WTC11 (cell line): ENCODE data around the gene WNT3. TPM values are rescaled to one million over a fixed set of nuclear protein-coding genes. Genes with fewer than 3 reads are reported as not detected.
A peak's percentile ranks its signal among the peaks of the same experiment; 100 is the strongest.

ENCODE experiments used
- ATAC-seq: fragments of 200-7000 bp; cut with Tn5 transposase; 2 replicates; pipeline ENCODE4 v1.10.0; 2021; ENCODE audit warnings: mild to moderate bottlenecking, moderate library complexity
- CTCF ChIA-PET: fragments of 300-600 bp; sonication (Branson Sonifier 250); formaldehyde crosslinking; loops from one replicate; lab custom pipeline; 2021; ENCODE audit warnings: antibody characterized with exemption; lab: Charles Lee
- POLR2A ChIA-PET: fragments of 350-600 bp; sonication (Branson Sonifier 250); formaldehyde crosslinking; loops from one replicate; lab custom pipeline; 2021; ENCODE audit warnings: antibody characterized with exemption; lab: Charles Lee
- DNase-seq: peaks from one replicate; pipeline ENCODE4 v3.0.0; 2021; ENCODE audit warnings: low spot score
- H3K27ac Mint-ChIP-seq: 2 replicates; pipeline ENCODE4 v1.8.0; 2021; ENCODE audit warnings: mixed read lengths
- H3K27me3 Mint-ChIP-seq: 2 replicates; pipeline ENCODE4 v1.8.0; 2021; ENCODE audit warnings: low read depth, mild to moderate bottlenecking, moderate library complexity, mixed read lengths
- H3K36me3 Mint-ChIP-seq: 2 replicates; pipeline ENCODE4 v1.8.0; 2021; ENCODE audit warnings: mixed read lengths
- H3K4me1 Mint-ChIP-seq: 2 replicates; pipeline ENCODE4 v1.8.0; 2022; ENCODE audit warnings: mixed read lengths
- H3K4me3 Mint-ChIP-seq: 2 replicates; pipeline ENCODE4 v1.8.0; 2021; ENCODE audit warnings: mild to moderate bottlenecking, moderate library complexity, mixed read lengths
- H3K9me3 Mint-ChIP-seq: 2 replicates; pipeline ENCODE4 v1.8.0; 2021; ENCODE audit warnings: mixed read lengths
- ARID4B ChIP-seq: sonication (generic); formaldehyde crosslinking; IDR thresholded peaks from 2 replicates; pipeline ENCODE4 v1.8.0; 2023; ENCODE audit warnings: missing genetic modification reagents, mild to moderate bottlenecking, borderline replicate concordance
- ATF3 ChIP-seq: sonication (generic); formaldehyde crosslinking; conservative IDR thresholded peaks from 2 replicates; pipeline ENCODE4 v1.8.1; 2022; ENCODE audit warnings: mild to moderate bottlenecking, missing genetic modification reagents
- ELF4 ChIP-seq: sonication (generic); formaldehyde crosslinking; IDR thresholded peaks from 2 replicates; pipeline ENCODE4 v1.8.1; 2022; ENCODE audit warnings: low read depth, mild to moderate bottlenecking, moderate library complexity, missing genetic modification reagents
- ERG ChIP-seq: fragments of 250-450 bp; sonication (Bioruptor Pico); IDR thresholded peaks from 2 replicates; pipeline ENCODE4 v1.8.0; 2021; ENCODE audit warnings: mild to moderate bottlenecking
- FOXK1 ChIP-seq: sonication (generic); formaldehyde crosslinking; IDR thresholded peaks from 2 replicates; pipeline ENCODE4 v1.8.0; 2022; ENCODE audit warnings: mild to moderate bottlenecking, moderate library complexity, missing genetic modification reagents
- HMGXB4 ChIP-seq: sonication (generic); formaldehyde crosslinking; IDR thresholded peaks from 2 replicates; pipeline ENCODE4 v1.8.1; 2023; ENCODE audit warnings: mild to moderate bottlenecking, moderate library complexity, missing genetic modification reagents
- MYBL2 ChIP-seq: sonication (generic); formaldehyde crosslinking; IDR thresholded peaks from 2 replicates; pipeline ENCODE4 v1.8.1; 2023; ENCODE audit warnings: mild to moderate bottlenecking, moderate library complexity, missing genetic modification reagents
- NFATC4 ChIP-seq: fragments of 250-450 bp; sonication (Bioruptor Pico); IDR thresholded peaks from 2 replicates; pipeline ENCODE4 v1.9.0; 2021; ENCODE audit warnings: mild to moderate bottlenecking
- NR3C1 ChIP-seq: sonication (generic); formaldehyde crosslinking; conservative IDR thresholded peaks from 2 replicates; pipeline ENCODE4 v1.8.1; 2023; ENCODE audit warnings: low read depth, mild to moderate bottlenecking, missing genetic modification reagents
- PRDM15 ChIP-seq: sonication (generic); formaldehyde crosslinking; IDR thresholded peaks from 2 replicates; pipeline ENCODE4 v1.8.0; 2022; ENCODE audit warnings: missing genetic modification reagents
- SMAD4 ChIP-seq: sonication (generic); formaldehyde crosslinking; IDR thresholded peaks from 2 replicates; pipeline ENCODE4 v1.8.0; 2022; ENCODE audit warnings: mild to moderate bottlenecking, missing genetic modification reagents
- SP1 ChIP-seq: sonication (generic); formaldehyde crosslinking; conservative IDR thresholded peaks from 2 replicates; pipeline ENCODE4 v1.8.1; 2022; ENCODE audit warnings: missing genetic modification reagents
- USF2 ChIP-seq: sonication (generic); formaldehyde crosslinking; IDR thresholded peaks from 2 replicates; pipeline ENCODE4 v1.8.1; 2023; ENCODE audit warnings: mild to moderate bottlenecking, missing genetic modification reagents, moderate library complexity
- ZMAT4 ChIP-seq: fragments of 250-450 bp; sonication (Bioruptor Pico); IDR thresholded peaks from 2 replicates; pipeline ENCODE4 v1.9.0; 2021; ENCODE audit warnings: mild to moderate bottlenecking
- ZNF263 ChIP-seq: sonication (generic); formaldehyde crosslinking; IDR thresholded peaks from 2 replicates; pipeline ENCODE4 v1.8.1; 2022; ENCODE audit warnings: low read depth, mild to moderate bottlenecking, moderate library complexity, missing genetic modification reagents
- ZNF423 ChIP-seq: fragments of 250-450 bp; sonication (Bioruptor Pico); IDR thresholded peaks from 2 replicates; pipeline ENCODE4 v2.1.2; 2022; ENCODE audit warnings: mild to moderate bottlenecking, moderate library complexity
- ZNF512 ChIP-seq: sonication (generic); formaldehyde crosslinking; IDR thresholded peaks from 2 replicates; pipeline ENCODE4 v1.8.1; 2022; ENCODE audit warnings: missing genetic modification reagents, borderline replicate concordance
- total RNA-seq: library from RNA; stranded (reverse); gene quantifications from 3 replicates; pipeline ENCODE4 v1.2.3, GENCODE V29; 2021

Gene WNT3
- total RNA-seq, 1 experiment from 2014 or later: 14.1 TPM

GRCh38 chr17:46790216-46790615, 28.3 kb downstream of the WNT3 start:
- POLR2A ChIA-PET: no interaction called here
- Mint-ChIP-seq H3K27ac (no peak overlapping the region), H3K9me3 (peaks cover 11% of the 10 kb centered on the region), H3K27me3 (peaks cover 43% of the 10 kb centered on the region), H3K36me3 (peaks cover 13% of the 10 kb centered on the region), H3K4me1 (peaks cover 26% of the 10 kb centered on the region), H3K4me3 (no peak overlapping the region)
- ATAC-seq: no peak; the same call in 1 of the 2 replicates
- no peak for DNase-seq
- CTCF ChIA-PET: no interaction called here
- TF ChIP-seq NFATC4 (CRISPR knock-in tag) (no peak), ZNF423 (peak; percentile 42; the same call in 1 of the 2 replicates), ZNF263 (CRISPR knock-in tag) (no peak)

- CTCF ChIA-PET: interaction anchor here (0.8 kb wide), 1 partner anchor 17 kb away, joined by 4 read pairs; no protein-coding TSS in a partner anchor
- no peak for TF ChIP-seq PRDM15 (CRISPR knock-in tag)
- no peak for TF ChIP-seq HMGXB4
- no peak for TF ChIP-seq ATF3 (CRISPR knock-in tag)
- no peak for TF ChIP-seq ZNF263 (CRISPR knock-in tag)
- no peak for TF ChIP-seq USF2
- TF ChIP-seq SMAD4: no peak
- no peak for TF ChIP-seq ZNF512 (CRISPR knock-in tag)
- TF ChIP-seq NR3C1 (CRISPR knock-in tag): no peak
- TF ChIP-seq SP1 (CRISPR knock-in tag): no peak
- TF ChIP-seq MYBL2: no peak
- TF ChIP-seq ELF4 (CRISPR knock-in tag): no peak
- TF ChIP-seq ARID4B (CRISPR knock-in tag): no peak
- no peak for TF ChIP-seq FOXK1
- no peak for TF ChIP-seq ERG (CRISPR knock-in tag)
- no peak for TF ChIP-seq ZMAT4 (CRISPR knock-in tag)
- no peak overlapping the region for H3K27ac Mint-ChIP-seq
- peaks cover 26% of the 10 kb centered on the region for H3K4me1 Mint-ChIP-seq
- DNase-seq (no peak), ATAC-seq (no peak)
- H3K9me3 Mint-ChIP-seq: peaks cover 11% of the 10 kb centered on the region
- peaks cover 13% of the 10 kb centered on the region for H3K36me3 Mint-ChIP-seq
- peaks cover 43% of the 10 kb centered on the region for H3K27me3 Mint-ChIP-seq
- POLR2A ChIA-PET: no interaction called here
- H3K4me3 Mint-ChIP-seq: no peak overlapping the region
These were observed 28.9 kb downstream of the WNT3 start for GRCh38 chr17:46789610-46790009.
